Activated CD8-positive, alpha-beta memory T cell treated with anti-CD3 and anti-CD28 coated beads, Interleukin-2, amount 10 ng/mL, durations not matched to agents 7 days and 5 days (primary cell): Measurements from ENCODE around the gene SLC29A4. TPM values are rescaled to one million over a fixed set of nuclear protein-coding genes. Genes with fewer than 3 reads are reported as not detected.
A peak's percentile ranks its signal among the peaks of the same experiment; 100 is the strongest.

Experiments
- ATAC-seq: fragments of 150-1000 bp; cut with Tn5 transposase; one replicate; pipeline ENCODE4 v1.10.0; 2021; ENCODE audit warnings: moderate library complexity
- CTCF ChIA-PET: fragments of 350-600 bp; sonication (Branson Sonifier 250); formaldehyde crosslinking; loops from one replicate; lab custom pipeline; 2021; ENCODE audit warnings: antibody characterized with exemption; lab: Charles Lee
- DNase-seq: peaks from one replicate; pipeline ENCODE4 v3.0.0-alpha.2; 2020
- H3K27ac Mint-ChIP-seq: one replicate; pipeline ENCODE4 v1.8.0; 2021; ENCODE audit warnings: mild to moderate bottlenecking, mixed read lengths
- H3K27me3 Mint-ChIP-seq: one replicate; pipeline ENCODE4 v1.8.0; 2021; ENCODE audit warnings: mixed read lengths
- H3K36me3 Mint-ChIP-seq: one replicate; pipeline ENCODE4 v1.8.0; 2021; ENCODE audit warnings: mild to moderate bottlenecking, mixed read lengths
- H3K4me1 Mint-ChIP-seq: one replicate; pipeline ENCODE4 v1.8.0; 2021; ENCODE audit warnings: mixed read lengths
- H3K4me3 Mint-ChIP-seq: one replicate; pipeline ENCODE4 v1.8.0; 2021; ENCODE audit warnings: mild to moderate bottlenecking, moderate library complexity, mixed read lengths
- H3K9me3 Mint-ChIP-seq: one replicate; pipeline ENCODE4 v1.8.0; 2022; ENCODE audit warnings: low read depth, mixed read lengths
- total RNA-seq, 2 experiments: library from RNA; stranded (reverse); gene quantifications; one replicate each; pipeline ENCODE4 v1.2.3, GENCODE V29; 2021

The SLC29A4 gene
- total RNA-seq, 2 experiments from 2014 or later = 0.26 to 0.76 TPM

GRCh38 chr7:5333121-5334045 lies 50.6 kb downstream of the SLC29A4 start:
- CTCF ChIA-PET = no interaction called here
- ATAC-seq (no peak), DNase-seq (no peak)
- Mint-ChIP-seq H3K4me1 (peaks cover 14% of the 10 kb centered on the region), H3K27ac (no peak overlapping the region), H3K4me3 (no peak overlapping the region), H3K27me3 (no peaks in the 10 kb centered on the region), H3K36me3 (peaks cover 60% of the 10 kb centered on the region), H3K9me3 (peaks cover 3% of the 10 kb centered on the region)

DNA sequence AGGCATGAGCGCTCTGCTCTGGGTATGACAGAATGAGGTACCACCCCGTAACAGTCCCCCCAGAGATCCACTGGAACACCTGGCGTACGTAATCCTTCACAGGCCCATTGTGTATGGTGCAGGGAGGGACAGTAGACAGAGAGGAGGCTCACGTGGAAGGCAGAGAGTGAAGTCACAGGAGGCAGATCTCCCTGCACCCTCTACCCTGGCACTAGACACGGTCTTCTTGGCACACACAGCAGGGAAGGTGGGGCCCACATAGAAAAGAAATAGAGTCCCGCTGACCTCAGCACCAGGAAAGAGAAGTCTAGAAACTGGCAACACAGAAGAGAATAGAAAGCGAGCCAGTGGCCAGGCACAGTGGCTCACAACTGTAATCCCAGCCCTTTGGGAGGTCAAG lies 51.9 kb downstream of the SLC29A4 start:
- peaks cover 14% of the 10 kb centered on the region for H3K4me1 Mint-ChIP-seq
- H3K27ac Mint-ChIP-seq = no peak overlapping the region
- H3K27me3 Mint-ChIP-seq = no peaks in the 10 kb centered on the region
- no peak for DNase-seq
- CTCF ChIA-PET = no interaction called here
- ATAC-seq = no peak
- H3K9me3 Mint-ChIP-seq = peaks cover 3% of the 10 kb centered on the region
- H3K36me3 Mint-ChIP-seq = peaks cover 65% of the 10 kb centered on the region
- H3K4me3 Mint-ChIP-seq = no peak overlapping the region

GRCh38 chr7:5337047-5337446 lies 54.3 kb downstream of the SLC29A4 start:
- DNase-seq (no peak), ATAC-seq (no peak)
- Mint-ChIP-seq H3K9me3 (peaks cover 3% of the 10 kb centered on the region), H3K36me3 (peaks cover 70% of the 10 kb centered on the region), H3K4me3 (no peak overlapping the region), H3K27me3 (no peaks in the 10 kb centered on the region), H3K4me1 (peaks cover 11% of the 10 kb centered on the region), H3K27ac (no peak overlapping the region)
- CTCF ChIA-PET = interaction anchor here (1.5 kb wide), 1 partner anchor 59 kb away, joined by 4 read pairs; no protein-coding TSS in a partner anchor

DNA sequence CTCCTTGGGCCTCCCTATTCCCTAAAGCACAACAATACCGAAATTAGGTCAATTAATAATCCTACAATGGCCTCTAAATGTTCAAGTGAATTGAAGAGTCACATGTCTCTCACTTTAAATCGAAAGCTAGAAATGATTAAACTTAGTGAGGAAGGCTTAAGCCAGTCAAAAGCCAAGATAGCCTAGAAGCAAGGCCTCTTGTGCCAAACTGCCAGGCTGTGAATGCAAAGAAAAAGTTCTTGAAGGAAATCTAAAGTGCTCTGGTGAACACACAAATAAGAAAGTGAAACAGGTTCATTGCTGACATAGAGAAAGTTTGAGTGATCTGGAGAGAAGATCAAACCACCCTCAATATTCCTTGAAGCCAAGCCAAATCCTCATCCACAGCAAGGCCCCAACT lies 57.2 kb downstream of the SLC29A4 start:
- Mint-ChIP-seq H3K4me1 (peaks cover 9% of the 10 kb centered on the region), H3K36me3 (peaks cover 82% of the 10 kb centered on the region), H3K4me3 (no peak overlapping the region), H3K9me3 (peaks cover 11% of the 10 kb centered on the region), H3K27me3 (no peaks in the 10 kb centered on the region), H3K27ac (peak overlapping the region; percentile 1)
- DNase-seq = no peak
- ATAC-seq = no peak
- CTCF ChIA-PET = no interaction called here

- CTCF ChIA-PET = no interaction called here
- no peak for ATAC-seq
- H3K27me3 Mint-ChIP-seq = no peaks in the 10 kb centered on the region
- H3K27ac Mint-ChIP-seq = no peak overlapping the region
- DNase-seq = no peak
- H3K9me3 Mint-ChIP-seq = peaks cover 9% of the 10 kb centered on the region
- peaks cover 9% of the 10 kb centered on the region for H3K4me1 Mint-ChIP-seq
- peaks cover 75% of the 10 kb centered on the region for H3K36me3 Mint-ChIP-seq
- H3K4me3 Mint-ChIP-seq = no peak overlapping the region
These were observed 59.9 kb downstream of the SLC29A4 start for GRCh38 chr7:5342631-5343030.

DNA sequence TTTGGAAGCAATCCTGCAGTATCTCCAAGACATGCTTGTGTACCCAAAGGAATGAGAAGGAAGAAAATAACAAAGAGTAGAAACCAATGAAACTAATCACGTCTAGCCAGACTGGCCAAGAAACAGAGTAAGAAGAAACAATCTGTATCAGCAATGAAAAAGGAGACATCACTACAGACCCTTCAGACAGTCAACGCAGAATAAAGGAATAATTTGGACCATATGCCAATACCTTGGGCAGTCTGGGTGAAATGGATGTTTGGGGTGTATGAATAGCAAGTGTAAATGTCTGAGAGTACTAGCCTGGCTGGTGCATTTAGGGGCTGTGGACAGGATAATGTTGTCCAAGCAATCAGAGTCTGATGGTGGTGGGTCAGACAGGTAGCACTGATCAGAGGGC lies 61.1 kb downstream of the SLC29A4 start:
- no peak for DNase-seq
- Mint-ChIP-seq H3K9me3 (peaks cover 9% of the 10 kb centered on the region), H3K4me3 (no peak overlapping the region), H3K4me1 (peaks cover 9% of the 10 kb centered on the region), H3K27ac (no peak overlapping the region), H3K36me3 (peaks cover 65% of the 10 kb centered on the region), H3K27me3 (no peaks in the 10 kb centered on the region)
- CTCF ChIA-PET = no interaction called here
- no peak for ATAC-seq

DNA sequence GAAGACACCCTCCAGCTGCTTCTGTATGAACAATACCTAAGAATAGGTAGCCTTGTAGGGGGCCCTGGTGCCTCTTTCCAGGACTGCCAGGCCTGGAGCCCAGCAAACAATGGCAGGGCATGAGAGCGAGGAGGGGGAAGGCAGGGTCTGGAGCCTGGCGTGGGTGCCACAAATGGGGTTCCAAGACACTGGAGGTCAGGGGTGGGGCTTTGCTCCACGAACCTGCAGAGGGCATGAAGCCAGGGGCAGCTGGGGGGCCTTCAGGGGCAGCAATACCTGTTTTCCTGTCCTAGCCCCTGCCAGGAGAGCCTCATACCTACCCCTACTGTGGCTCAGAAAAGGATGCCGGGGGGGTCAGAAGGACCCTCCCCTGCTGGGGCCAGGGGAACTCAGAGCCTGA lies 61.6 kb downstream of the SLC29A4 start:
- no peak for ATAC-seq
- Mint-ChIP-seq H3K4me3 (no peak overlapping the region), H3K4me1 (peaks cover 9% of the 10 kb centered on the region), H3K9me3 (peaks cover 9% of the 10 kb centered on the region), H3K36me3 (peaks cover 64% of the 10 kb centered on the region), H3K27me3 (no peaks in the 10 kb centered on the region), H3K27ac (no peak overlapping the region)
- CTCF ChIA-PET = no interaction called here
- no peak for DNase-seq

DNA sequence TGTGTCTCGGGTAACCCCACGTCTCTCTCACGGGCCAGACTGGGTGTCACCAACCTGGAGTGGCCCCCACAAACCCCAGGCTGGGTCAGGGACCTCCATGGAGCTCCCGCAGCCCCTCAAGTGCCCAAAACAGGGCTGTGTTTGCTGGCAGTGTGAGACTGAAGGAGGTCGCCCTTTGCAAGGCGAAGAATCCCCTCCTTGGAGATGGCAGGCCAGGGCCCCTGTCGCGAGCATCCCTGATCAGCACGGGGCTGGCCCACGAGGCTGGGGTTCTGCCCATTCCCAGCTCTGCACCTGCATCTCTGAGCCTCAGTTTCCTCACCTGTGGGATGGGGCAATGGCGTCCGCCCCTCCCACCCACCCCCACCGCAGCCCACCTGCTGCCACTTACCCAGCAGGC lies 62.4 kb downstream of the SLC29A4 start:
- no peak overlapping the region for H3K4me3 Mint-ChIP-seq
- no peaks in the 10 kb centered on the region for H3K27me3 Mint-ChIP-seq
- no peak for DNase-seq
- peaks cover 4% of the 10 kb centered on the region for H3K4me1 Mint-ChIP-seq
- ATAC-seq = no peak
- peaks cover 9% of the 10 kb centered on the region for H3K9me3 Mint-ChIP-seq
- peaks cover 57% of the 10 kb centered on the region for H3K36me3 Mint-ChIP-seq
- H3K27ac Mint-ChIP-seq = no peak overlapping the region
- CTCF ChIA-PET = no interaction called here

- Mint-ChIP-seq H3K27ac (no peak overlapping the region), H3K27me3 (no peaks in the 10 kb centered on the region), H3K9me3 (peaks cover 9% of the 10 kb centered on the region), H3K4me3 (no peak overlapping the region), H3K4me1 (peaks cover under 1% of the 10 kb centered on the region), H3K36me3 (peaks cover 54% of the 10 kb centered on the region)
- ATAC-seq (no peak), DNase-seq (no peak)
- CTCF ChIA-PET = no interaction called here
These were observed 62.9 kb downstream of the SLC29A4 start for GRCh38 chr7:5345671-5346070.

- DNase-seq = no peak
These were observed 65.6 kb downstream of the SLC29A4 start for GRCh38 chr7:5348134-5349004.

GRCh38 chr7:5349005-5349380 lies 66.2 kb downstream of the SLC29A4 start:
- H3K27ac Mint-ChIP-seq = no peak overlapping the region
- peaks cover 2% of the 10 kb centered on the region for H3K9me3 Mint-ChIP-seq
- H3K27me3 Mint-ChIP-seq = no peaks in the 10 kb centered on the region
- DNase-seq (no peak), ATAC-seq (no peak)
- H3K36me3 Mint-ChIP-seq = peaks cover 27% of the 10 kb centered on the region
- H3K4me1 Mint-ChIP-seq = no peaks in the 10 kb centered on the region
- no peak overlapping the region for H3K4me3 Mint-ChIP-seq
- CTCF ChIA-PET = no interaction called here

More at GRCh38 chr7:5348134-5349004, 65.6 kb downstream of the SLC29A4 start:
- ATAC-seq = no peak
- CTCF ChIA-PET = no interaction called here
- Mint-ChIP-seq H3K9me3 (peaks cover 6% of the 10 kb centered on the region), H3K36me3 (peaks cover 34% of the 10 kb centered on the region), H3K27me3 (no peaks in the 10 kb centered on the region), H3K4me1 (no peaks in the 10 kb centered on the region), H3K4me3 (no peak overlapping the region), H3K27ac (no peak overlapping the region)

- H3K4me3 Mint-ChIP-seq = no peak overlapping the region
- no peaks in the 10 kb centered on the region for H3K9me3 Mint-ChIP-seq
- ATAC-seq (no peak), DNase-seq (no peak)
- CTCF ChIA-PET = no interaction called here
- H3K4me1 Mint-ChIP-seq = peaks cover 5% of the 10 kb centered on the region
- no peak overlapping the region for H3K27ac Mint-ChIP-seq
- H3K27me3 Mint-ChIP-seq = no peaks in the 10 kb centered on the region
- H3K36me3 Mint-ChIP-seq = peaks cover 24% of the 10 kb centered on the region
These were observed 66.9 kb downstream of the SLC29A4 start for GRCh38 chr7:5349437-5350173.

DNA sequence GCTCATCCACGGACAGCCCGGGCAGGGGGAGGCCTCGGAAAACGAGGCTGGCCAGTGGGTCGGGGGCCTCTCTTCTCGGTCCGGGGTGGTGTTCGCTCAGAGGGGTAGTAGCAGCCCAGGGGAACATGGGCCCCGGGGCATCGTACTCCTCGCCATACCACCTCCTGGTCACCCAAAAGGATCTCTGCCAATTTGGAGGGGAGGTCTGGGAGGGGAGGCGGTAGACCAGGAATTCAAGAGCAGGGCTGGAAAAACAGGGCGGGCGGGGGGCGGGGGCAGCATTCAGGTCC lies 67.4 kb downstream of the SLC29A4 start:
- peaks cover 19% of the 10 kb centered on the region for H3K36me3 Mint-ChIP-seq
- CTCF ChIA-PET = no interaction called here

More for the DNA sequence above, 67.4 kb downstream of the SLC29A4 start:
- DNase-seq (no peak), ATAC-seq (no peak)
- Mint-ChIP-seq H3K4me3 (no peak overlapping the region), H3K27ac (no peak overlapping the region), H3K27me3 (no peaks in the 10 kb centered on the region), H3K4me1 (peaks cover 10% of the 10 kb centered on the region), H3K9me3 (no peaks in the 10 kb centered on the region)
